Stimulated activated naive CD8-positive, alpha-beta T cell treated with anti-CD3 and anti-CD28 coated beads, Interleukin-15, amount 100 ng/mL, for 72 hours (primary cell): ENCODE data around the gene PAPSS2.
"Not testable (repeated sequence)": the region's sequence is repeated elsewhere in the genome, so short reads cannot be mapped to it uniquely, and the experiment has no call there.

Source experiments
- ATAC-seq: fragments of 150-1000 bp; cut with Tn5 transposase; 2 replicates; pipeline ENCODE4 v1.10.0; 2021; ENCODE audit warnings: mild to moderate bottlenecking, moderate library complexity
- DNase-seq, 2 donors: peaks; one replicate each; pipeline ENCODE4 v3.0.0; 2021 to 2022
- H3K27ac Mint-ChIP-seq, 2 donors: one replicate each; pipeline ENCODE4 v1.8.0; 2022; ENCODE audit warnings: mild to moderate bottlenecking in 2 of 2, mixed read lengths in 2 of 2, moderate library complexity in 2 of 2
- H3K27me3 Mint-ChIP-seq: one replicate; pipeline ENCODE4 v1.8.0; 2022; ENCODE audit warnings: mixed read lengths
- H3K4me1 Mint-ChIP-seq: one replicate; pipeline ENCODE4 v1.8.0; 2022; ENCODE audit warnings: mild to moderate bottlenecking, mixed read lengths
- H3K4me3 Mint-ChIP-seq, 2 donors: one replicate each; pipeline ENCODE4 v1.8.0; 2022; ENCODE audit warnings: mild to moderate bottlenecking in 2 of 2, mixed read lengths in 2 of 2, moderate library complexity in 1 of 2
- H3K9me3 Mint-ChIP-seq, 2 donors: one replicate each; pipeline ENCODE4 v1.8.0; 2022; ENCODE audit warnings: mixed read lengths in 2 of 2

Gene PAPSS2

GRCh38 chr10:87659571-87660483 lies at the start of gene PAPSS2:
Gene PAPSS2, plus strand, starts transcription at chr10:87659878. Its CDS starts 104 bp downstream, at chr10:87659982.
- peak within 1 kb of the TSS; percentile 80 to 87 for H3K4me3 Mint-ChIP-seq
- DNase-seq = peak in 1 of 2 donors; percentile 19

GRCh38 chr10:87611341-87611740 lies 48.3 kb upstream of the PAPSS2 start:
- H3K4me1 Mint-ChIP-seq, H3K27me3 Mint-ChIP-seq, H3K4me3 Mint-ChIP-seq, H3K27ac Mint-ChIP-seq, ATAC-seq, DNase-seq: not testable (repeated sequence)
- H3K9me3 Mint-ChIP-seq = peaks cover 16% of the 10 kb centered on the region in 2 donors

More at GRCh38 chr10:87659571-87660483, at the start of gene PAPSS2:
- H3K27ac Mint-ChIP-seq = peak within 1 kb of the TSS; percentile 33 to 63
- peaks cover 80% of the 10 kb centered on the region for H3K27me3 Mint-ChIP-seq
- ATAC-seq = peak; percentile 68
- no peaks in the 10 kb centered on the region for H3K9me3 Mint-ChIP-seq
- H3K4me1 Mint-ChIP-seq = peaks cover 19% of the 10 kb centered on the region

GRCh38 chr10:87612115-87612514 lies 47.6 kb upstream of the PAPSS2 start:
- Mint-ChIP-seq H3K4me1 (no peaks in the 10 kb centered on the region), H3K27me3 (peaks cover 13% of the 10 kb centered on the region), H3K9me3 (peaks cover 16% of the 10 kb centered on the region in 2 donors), H3K27ac (no peak overlapping the region), H3K4me3 (no peak overlapping the region)
- DNase-seq (no peak), ATAC-seq (no peak)

- H3K27ac Mint-ChIP-seq = no peak overlapping the region
- no peak for DNase-seq
- peaks cover 27% of the 10 kb centered on the region for H3K27me3 Mint-ChIP-seq
These were observed 45.9 kb upstream of the PAPSS2 start for GRCh38 chr10:87613751-87614150.

GRCh38 chr10:87615856-87616255 lies 43.8 kb upstream of the PAPSS2 start:
- Mint-ChIP-seq H3K9me3 (peaks cover 11 to 13% of the 10 kb centered on the region in 2 donors), H3K27me3 (peaks cover 40% of the 10 kb centered on the region), H3K4me1 (no peaks in the 10 kb centered on the region), H3K27ac (no peak overlapping the region), H3K4me3 (no peak overlapping the region)
- ATAC-seq (no peak), DNase-seq (no peak)

More at GRCh38 chr10:87613751-87614150, 45.9 kb upstream of the PAPSS2 start:
- H3K4me1 Mint-ChIP-seq = no peaks in the 10 kb centered on the region
- no peak overlapping the region for H3K4me3 Mint-ChIP-seq
- no peak for ATAC-seq
- H3K9me3 Mint-ChIP-seq = peaks cover 16% of the 10 kb centered on the region in 2 donors

- Mint-ChIP-seq H3K27me3 (peaks cover 46% of the 10 kb centered on the region), H3K4me1 (no peaks in the 10 kb centered on the region), H3K27ac (no peak overlapping the region), H3K9me3 (no peaks in the 10 kb centered on the region), H3K4me3 (no peak overlapping the region)
- DNase-seq = no peak
- no peak for ATAC-seq
These were observed 42.2 kb upstream of the PAPSS2 start for GRCh38 chr10:87617503-87617902.

GRCh38 chr10:87618566-87619423 lies 40.9 kb upstream of the PAPSS2 start:
- Mint-ChIP-seq H3K27ac (no peak overlapping the region), H3K4me3 (no peak overlapping the region), H3K27me3 (peaks cover 50% of the 10 kb centered on the region), H3K4me1 (no peaks in the 10 kb centered on the region), H3K9me3 (no peaks in the 10 kb centered on the region)
- ATAC-seq (no peak), DNase-seq (no peak)

GRCh38 chr10:87619705-87620104 lies 40.0 kb upstream of the PAPSS2 start:
- ATAC-seq = no peak
- DNase-seq = no peak
- Mint-ChIP-seq H3K27ac (no peak overlapping the region), H3K4me1 (no peaks in the 10 kb centered on the region), H3K4me3 (no peak overlapping the region), H3K9me3 (no peaks in the 10 kb centered on the region), H3K27me3 (peaks cover 50% of the 10 kb centered on the region)

- H3K9me3 Mint-ChIP-seq, DNase-seq, H3K4me1 Mint-ChIP-seq, H3K27ac Mint-ChIP-seq, ATAC-seq, H3K4me3 Mint-ChIP-seq: not testable (repeated sequence)
- H3K27me3 Mint-ChIP-seq = peaks cover 41% of the 10 kb centered on the region
These were observed 38.2 kb upstream of the PAPSS2 start for GRCh38 chr10:87621440-87621839.

- H3K4me1 Mint-ChIP-seq = no peaks in the 10 kb centered on the region
- no peak overlapping the region for H3K27ac Mint-ChIP-seq
- DNase-seq (no peak), ATAC-seq (no peak)
- peaks cover 34% of the 10 kb centered on the region for H3K27me3 Mint-ChIP-seq
- H3K9me3 Mint-ChIP-seq = no peaks in the 10 kb centered on the region
- H3K4me3 Mint-ChIP-seq = no peak overlapping the region
These were observed 37.2 kb upstream of the PAPSS2 start for GRCh38 chr10:87622314-87623004.

GRCh38 chr10:87623191-87623590 lies 36.5 kb upstream of the PAPSS2 start:
- no peak for ATAC-seq
- Mint-ChIP-seq H3K9me3 (no peaks in the 10 kb centered on the region), H3K27me3 (peaks cover 28% of the 10 kb centered on the region), H3K27ac (no peak overlapping the region), H3K4me3 (no peak overlapping the region), H3K4me1 (no peaks in the 10 kb centered on the region)
- DNase-seq = no peak

GRCh38 chr10:87625661-87626060 lies 34.0 kb upstream of the PAPSS2 start:
- ATAC-seq (no peak), DNase-seq (no peak)
- Mint-ChIP-seq H3K9me3 (no peaks in the 10 kb centered on the region), H3K27me3 (peaks cover 12% of the 10 kb centered on the region), H3K4me3 (no peak overlapping the region), H3K4me1 (no peaks in the 10 kb centered on the region), H3K27ac (no peak overlapping the region)

- no peak overlapping the region for H3K4me3 Mint-ChIP-seq
- no peaks in the 10 kb centered on the region for H3K4me1 Mint-ChIP-seq
- DNase-seq (no peak), ATAC-seq (no peak)
- no peak overlapping the region for H3K27ac Mint-ChIP-seq
- H3K27me3 Mint-ChIP-seq = peaks cover 8% of the 10 kb centered on the region
- peaks cover 0 to 4% of the 10 kb centered on the region in 2 donors for H3K9me3 Mint-ChIP-seq
These were observed 33.2 kb upstream of the PAPSS2 start for GRCh38 chr10:87626422-87626892.

GRCh38 chr10:87630171-87630570 lies 29.5 kb upstream of the PAPSS2 start:
- Mint-ChIP-seq H3K27me3 (no peaks in the 10 kb centered on the region), H3K27ac (no peak overlapping the region), H3K4me3 (no peak overlapping the region), H3K9me3 (peaks cover 4 to 12% of the 10 kb centered on the region in 2 donors), H3K4me1 (peaks cover under 1% of the 10 kb centered on the region)
- ATAC-seq = no peak
- no peak for DNase-seq

- Mint-ChIP-seq H3K27ac (no peak overlapping the region), H3K4me3 (no peak overlapping the region), H3K4me1 (peaks cover 18% of the 10 kb centered on the region), H3K27me3 (no peaks in the 10 kb centered on the region), H3K9me3 (peaks cover 4 to 31% of the 10 kb centered on the region in 2 donors)
- no peak for DNase-seq
- ATAC-seq = no peak
These were observed 27.2 kb upstream of the PAPSS2 start for GRCh38 chr10:87632454-87632853.
